Fibroblast of villous mesenchyme (primary cell): ENCODE data around the gene PTK6. TPM values are rescaled to one million over a fixed set of nuclear protein-coding genes. Genes with fewer than 3 reads are reported as not detected.

Experiments used
- DNase-seq: peaks from one replicate; pipeline ENCODE4 v3.0.0-alpha.2; 2010; ENCODE audit warnings: low read depth
- H3K4me3 ChIP-seq: 2 replicates; pipeline ENCODE4 v1.5.1; 2011; ENCODE audit warnings: low read depth, mild to moderate bottlenecking, low read length
- CTCF ChIP-seq: IDR thresholded peaks from 2 replicates; pipeline ENCODE4 v1.5.1; 2012; ENCODE audit warnings: low read depth, mild to moderate bottlenecking, low read length; ENCODE audit not compliant: insufficient read depth
- total RNA-seq: library from RNA; depleted of rRNA; stranded (reverse); fragments of >200 nt; gene quantifications from 2 replicates; pipeline ENCODE4 v1.2.3, GENCODE V29; 2012

PTK6 gene
- total RNA-seq, 1 donor, result under 0.01 TPM

- DNase-seq, result no peak
- no peak overlapping the region for H3K4me3 ChIP-seq
- no peak for TF ChIP-seq CTCF
These were observed 14.1 kb downstream of the PTK6 start for GRCh38 chr20:63522981-63523611.

GRCh38 chr20:63522091-63522868 lies 14.9 kb downstream of the PTK6 start:
- no peak for TF ChIP-seq CTCF
- peak overlapping the region; percentile 74 for H3K4me3 ChIP-seq
- DNase-seq, result no peak

GRCh38 chr20:63521602-63522001 lies 15.6 kb downstream of the PTK6 start:
- no peak for DNase-seq

GRCh38 chr20:63520934-63521601 lies 16.1 kb downstream of the PTK6 start:
- peak overlapping the region; percentile 74 for H3K4me3 ChIP-seq
- DNase-seq, result peak; percentile 49
- no peak for TF ChIP-seq CTCF

More at GRCh38 chr20:63521602-63522001, 15.6 kb downstream of the PTK6 start:
- peak overlapping the region; percentile 74 for H3K4me3 ChIP-seq
- TF ChIP-seq CTCF, result no peak

- TF ChIP-seq CTCF, result no peak
- peak; percentile 80 for DNase-seq
- H3K4me3 ChIP-seq, result peak within 1 kb of the TSS; percentile 74
These were observed 16.7 kb downstream of the PTK6 start, which contains the start of gene PPDPF for GRCh38 chr20:63520504-63520933. Gene PPDPF, plus strand, starts transcription at chr20:63520765. Its CDS starts 544 bp downstream, at chr20:63521309.

- peak; percentile 23 for DNase-seq
- TF ChIP-seq CTCF, result peak; percentile 29
- peak overlapping the region; percentile 74 for H3K4me3 ChIP-seq
These were observed 17.3 kb downstream of the PTK6 start for GRCh38 chr20:63519668-63520503.
